Central memory CD4-positive, alpha-beta T cell (primary cell): ENCODE measurements around the gene SIAH1.
"Not testable (repeated sequence)": the region's sequence is repeated elsewhere in the genome, so short reads cannot be mapped to it uniquely, and the experiment has no call there.

ENCODE experiments used
- DNase-seq: peaks from one replicate; pipeline ENCODE4 v3.0.0; 2022

The SIAH1 gene

GRCh38 chr16:48393485-48394354, 8.5 kb upstream of the SIAH1 start:
- DNase-seq: no peak

GRCh38 chr16:48392407-48392806, 7.2 kb upstream of the SIAH1 start:
- DNase-seq: no peak

GRCh38 chr16:48386559-48387312, 1.5 kb upstream of the SIAH1 start:
- DNase-seq: no peak

- DNase-seq: peak; percentile 21
Measured at GRCh38 chr16:48384520-48385252, 527 bp downstream of the SIAH1 start.

GRCh38 chr16:48383877-48384519, 1.2 kb downstream of the SIAH1 start:
- peak; percentile 5 for DNase-seq

- no peak for DNase-seq
Measured at GRCh38 chr16:48383009-48383876, 2.0 kb downstream of the SIAH1 start.

GRCh38 chr16:48382131-48382530, 3.1 kb downstream of the SIAH1 start:
- DNase-seq: no peak

GRCh38 chr16:48381201-48381600, 4.0 kb downstream of the SIAH1 start:
- no peak for DNase-seq

GRCh38 chr16:48378836-48379235, 6.4 kb downstream of the SIAH1 start:
- no peak for DNase-seq

- no peak for DNase-seq
Measured at GRCh38 chr16:48378276-48378675, 6.9 kb downstream of the SIAH1 start.

- not testable (repeated sequence) for DNase-seq
Measured at GRCh38 chr16:48377301-48377700, 7.9 kb downstream of the SIAH1 start.

GRCh38 chr16:48374255-48374654, 11.0 kb downstream of the SIAH1 start:
- DNase-seq: no peak

GRCh38 chr16:48373258-48374029, 11.8 kb downstream of the SIAH1 start:
- DNase-seq: no peak

- DNase-seq: no peak
Measured at GRCh38 chr16:48372744-48373143, 12.5 kb downstream of the SIAH1 start.

GRCh38 chr16:48371393-48371780, 13.8 kb downstream of the SIAH1 start:
- DNase-seq: no peak

- DNase-seq: not testable (repeated sequence)
Measured at GRCh38 chr16:48370668-48371392, 14.4 kb downstream of the SIAH1 start.

GRCh38 chr16:48370229-48370628, 15.0 kb downstream of the SIAH1 start:
- no peak for DNase-seq

GRCh38 chr16:48369765-48370164, 15.4 kb downstream of the SIAH1 start:
- DNase-seq: no peak

- no peak for DNase-seq
Measured at GRCh38 chr16:48367441-48368049, 17.7 kb downstream of the SIAH1 start.
